ENCODE measurements around the gene NUFIP1. TPM values are rescaled to one million over a fixed set of nuclear protein-coding genes. Genes with fewer than 3 reads are reported as not detected.
A peak's percentile ranks its signal among the peaks of the same experiment; 100 is the strongest.
"Not testable (repeated sequence)": the region's sequence is repeated elsewhere in the genome, so short reads cannot be mapped to it uniquely, and the experiment has no call there.

The NUFIP1 gene
- total and polyA plus RNA-seq, 8 donors: 3.2 to 12.0 (median 11.5) TPM

GRCh38 chr13:44899967-44900366 lies 89.3 kb downstream of the NUFIP1 start:
- no peak for ATAC-seq
- no peaks in the 10 kb centered on the region for H3K9me3 ChIP-seq

DNA sequence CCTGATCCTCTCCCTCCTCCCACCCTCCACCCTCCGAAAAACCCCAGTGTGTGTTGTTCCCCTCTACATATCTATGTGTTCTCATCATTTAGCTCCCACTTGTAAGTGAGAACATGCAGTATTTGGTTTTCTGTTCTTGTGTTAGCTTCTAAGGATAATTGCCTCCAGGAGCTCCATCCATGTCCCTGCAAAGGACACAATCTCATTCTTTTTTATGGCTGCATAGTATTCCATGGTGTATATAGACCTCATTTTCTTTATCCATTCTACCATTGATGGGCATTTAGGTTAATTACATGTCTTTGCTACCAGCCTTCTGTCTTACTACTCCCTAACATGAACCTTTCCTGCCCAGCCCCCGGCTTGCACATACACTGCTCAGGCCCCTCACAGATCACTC lies 91.0 kb downstream of the NUFIP1 start:
- H3K27me3 ChIP-seq; H3K4me1 ChIP-seq; H3K4me3 ChIP-seq; H3K36me3 ChIP-seq; DNase-seq; H3K27ac ChIP-seq; intact Hi-C loops (cut with DNase I); ATAC-seq; H3K9me3 ChIP-seq: not testable (repeated sequence)

More at GRCh38 chr13:44899967-44900366, 89.3 kb downstream of the NUFIP1 start:
- H3K4me3 ChIP-seq: no peak overlapping the region
- no peak for DNase-seq
- H3K27ac ChIP-seq: no peak overlapping the region
- peaks cover 0 to 3% of the 10 kb centered on the region in 2 donors for H3K4me1 ChIP-seq
- no peaks in the 10 kb centered on the region for H3K36me3 ChIP-seq
- intact Hi-C loops (cut with DNase I): no loop called here
- H3K27me3 ChIP-seq: no peaks in the 10 kb centered on the region
- no peak for TF ChIP-seq CTCF (IDR thresholded peaks at IDR 0.05)

DNA sequence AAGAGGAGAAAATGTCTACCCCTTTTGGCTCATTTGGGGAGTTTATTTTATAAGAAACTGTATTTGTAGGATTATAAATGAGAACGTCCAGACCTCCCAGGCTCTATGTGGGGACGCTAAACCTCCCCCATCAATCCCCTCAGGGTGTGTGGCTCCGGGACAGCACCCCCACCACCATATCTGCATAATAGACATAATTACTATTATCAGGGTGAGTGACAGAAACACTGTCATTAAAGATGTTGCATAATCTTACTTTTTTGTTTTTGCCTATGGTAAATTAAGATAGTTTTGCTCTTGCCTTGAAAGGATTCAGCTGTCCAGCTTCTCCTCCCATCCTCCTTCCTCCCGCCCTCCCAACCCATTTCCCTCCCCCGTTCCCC lies 93.3 kb downstream of the NUFIP1 start:
- intact Hi-C loops (cut with DNase I): no loop called here
- H3K27ac ChIP-seq: no peak overlapping the region
- H3K9me3 ChIP-seq: no peaks in the 10 kb centered on the region
- no peaks in the 10 kb centered on the region for H3K27me3 ChIP-seq
- H3K36me3 ChIP-seq: no peaks in the 10 kb centered on the region
- no peak overlapping the region for H3K4me3 ChIP-seq
- no peak for TF ChIP-seq CTCF (IDR thresholded peaks at IDR 0.05)
- DNase-seq (peak in 1 of 4 donors; percentile 64), ATAC-seq (no peak)
- no peaks in the 10 kb centered on the region for H3K4me1 ChIP-seq

- DNase-seq (no peak), ATAC-seq (no peak)
- Histone ChIP-seq H3K27me3 (no peaks in the 10 kb centered on the region), H3K9me3 (no peaks in the 10 kb centered on the region), H3K4me3 (no peak overlapping the region), H3K4me1 (no peaks in the 10 kb centered on the region), H3K27ac (no peak overlapping the region), H3K36me3 (no peaks in the 10 kb centered on the region)
- TF ChIP-seq CTCF (IDR thresholded peaks at IDR 0.05): no peak
- intact Hi-C loops (cut with DNase I): no loop called here
Observed at GRCh38 chr13:44895264-44895952, 93.9 kb downstream of the NUFIP1 start.

DNA sequence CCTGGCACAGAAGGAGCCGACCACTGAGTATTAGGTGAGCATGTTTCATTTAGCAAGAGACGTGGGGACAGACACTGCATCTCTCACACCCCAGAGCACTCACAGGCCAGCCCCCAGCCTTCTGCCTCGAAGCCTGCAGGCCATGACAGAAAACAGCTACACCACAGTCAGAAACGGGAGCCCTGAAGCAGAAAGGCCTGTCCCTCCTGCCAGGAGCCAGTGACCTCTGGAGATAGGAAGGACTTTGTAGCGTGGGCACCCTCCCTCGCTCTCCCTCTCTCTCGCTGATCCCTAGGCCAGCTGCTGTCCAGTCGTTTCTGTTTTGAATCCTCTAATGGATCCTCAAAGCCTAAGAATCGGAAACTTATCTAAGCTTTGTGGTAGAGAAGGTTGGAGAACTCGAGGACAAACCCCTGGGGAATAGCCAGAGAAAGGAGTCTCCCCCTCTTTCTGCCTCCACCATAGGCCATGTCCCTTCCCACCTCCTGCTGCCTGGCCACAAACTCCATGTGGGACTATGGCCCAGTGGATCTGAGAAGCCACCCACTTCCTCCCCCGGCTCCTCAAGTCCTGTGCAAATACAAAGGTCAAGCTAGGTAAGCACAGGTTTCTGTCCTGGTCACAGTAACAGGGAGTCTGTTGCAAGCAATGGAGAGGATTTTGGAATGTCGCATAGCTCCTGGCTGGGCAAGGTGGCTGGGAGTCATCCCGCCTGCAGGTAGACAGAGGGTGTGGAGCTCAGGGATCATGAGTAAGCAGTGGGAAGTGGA lies 95.1 kb downstream of the NUFIP1 start:
- intact Hi-C loops (cut with DNase I): no loop called here
- no peaks in the 10 kb centered on the region for H3K9me3 ChIP-seq
- H3K4me1 ChIP-seq: no peaks in the 10 kb centered on the region
- H3K36me3 ChIP-seq: no peaks in the 10 kb centered on the region
- H3K27ac ChIP-seq: no peak overlapping the region
- no peak overlapping the region for H3K4me3 ChIP-seq
- TF ChIP-seq CTCF (IDR thresholded peaks at IDR 0.05): no peak
- DNase-seq: no peak
- H3K27me3 ChIP-seq: no peaks in the 10 kb centered on the region
- ATAC-seq: peak; percentile 89

Other genes starting within 250 kb of the NUFIP1 start
- gene GPALPP1, start 67 bp upstream of the NUFIP1 start, total RNA-seq: 10 to 100 TPM; 16.3 to 20.8 TPM
- gene GPALPP1, start 67 bp upstream of the NUFIP1 start, polyA plus RNA-seq (ENCODE audit: insufficient read length in 6 of 6): 10 to 100 TPM; 55.0 to 65.9 (median 61.8) TPM
- gene GTF2F2, start 131.0 kb upstream of the NUFIP1 start, total RNA-seq: 10 to 100 TPM; 15.5 to 16.5 TPM
- gene GTF2F2, start 131.0 kb upstream of the NUFIP1 start, polyA plus RNA-seq (ENCODE audit: insufficient read length in 6 of 6): 10 to 100 TPM; 22.9 to 26.7 (median 24.0) TPM
- gene KCTD4, start 211.6 kb upstream of the NUFIP1 start, total RNA-seq: not detected
- gene KCTD4, start 211.6 kb upstream of the NUFIP1 start, polyA plus RNA-seq (ENCODE audit: insufficient read length in 6 of 6): under 1 TPM in 2 of 6 donors, not detected in 4; 0.08 to 0.20 TPM